ENCODE measurements around the gene QRICH1.

DNA sequence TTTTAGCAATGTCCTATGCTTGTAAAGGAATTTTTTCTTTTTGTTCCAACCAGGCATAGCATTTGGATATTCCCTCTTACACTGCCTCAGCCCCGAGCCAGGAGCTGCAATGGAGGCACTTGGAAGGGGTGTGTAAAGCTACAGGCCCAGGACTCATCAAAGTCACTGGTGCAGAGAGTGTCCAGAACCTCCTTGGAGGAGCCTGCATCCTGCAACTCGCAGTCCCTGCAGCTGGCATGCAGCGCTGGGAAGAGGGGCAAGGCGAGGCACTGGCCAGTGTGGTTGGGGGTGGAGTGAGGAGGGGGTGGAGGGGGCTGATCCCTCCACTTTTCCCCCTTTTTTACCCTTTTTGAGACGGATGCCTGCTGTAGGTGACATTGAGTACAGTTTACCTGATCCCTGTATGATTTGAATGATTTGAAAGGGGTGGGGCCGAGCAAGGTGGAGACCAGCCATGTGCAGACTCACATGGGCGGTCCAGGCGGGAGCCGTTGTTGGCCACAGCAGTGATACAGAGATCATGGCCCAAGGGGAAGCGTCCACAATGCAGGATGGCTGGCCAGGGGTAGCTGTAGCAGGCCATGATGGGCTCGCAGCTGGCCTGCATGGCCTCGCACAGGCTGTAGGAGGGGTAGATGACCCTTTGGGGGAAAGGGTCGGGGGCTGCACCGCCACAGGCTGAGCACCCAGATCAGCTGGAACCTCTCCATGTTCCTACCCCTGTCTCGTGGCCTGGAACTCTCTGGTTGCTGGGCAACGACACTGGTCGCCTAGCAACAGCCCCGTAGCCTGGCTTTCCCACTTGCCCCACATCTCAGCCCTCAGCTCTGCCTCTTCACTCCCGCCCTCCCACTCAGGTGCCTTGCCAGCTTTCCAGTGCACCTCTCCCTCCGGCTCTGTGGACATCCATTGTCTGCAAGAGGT, 95.9 kb downstream of the QRICH1 start:
- TF ChIP-seq EZH2 (IDR thresholded peaks at IDR 0.05): no peak
- no peak for TF ChIP-seq POLR2AphosphoS5 (IDR thresholded peaks at IDR 0.05; ENCODE audit: borderline replicate concordance, low read depth, low read length)
- TF ChIP-seq FOXP2 (optimal IDR thresholded peaks at IDR 0.05; ENCODE audit: control extremely low read depth, extremely low read length, insufficient read depth): no peak

Data from SK-N-MC (cell line).